Adipocyte (in vitro differentiated cells): ENCODE measurements around the gene POFUT2.

Experiments
- DNase-seq: peaks from one replicate; pipeline ENCODE4 v3.0.0-alpha.2; 2015; ENCODE audit warnings: low read depth
- H3K27me3 ChIP-seq: replicated peaks from 2 replicates; pipeline ENCODE4 v1.7.0; 2013; ENCODE audit warnings: mild to moderate bottlenecking, low read length, moderate library complexity; ENCODE audit not compliant: control insufficient read depth, insufficient read depth
- H3K36me3 ChIP-seq: 2 replicates; pipeline ENCODE4 v1.7.0; 2013; ENCODE audit warnings: low read length, mild to moderate bottlenecking, moderate library complexity; ENCODE audit not compliant: control insufficient read depth, insufficient read depth, severe bottlenecking
- H3K4me1 ChIP-seq: 2 replicates; pipeline ENCODE4 v1.7.0; 2013; ENCODE audit warnings: mild to moderate bottlenecking, low read length, moderate library complexity; ENCODE audit not compliant: control insufficient read depth, insufficient read depth
- H3K4me3 ChIP-seq: 2 replicates; pipeline ENCODE4 v1.7.0; 2013; ENCODE audit warnings: mild to moderate bottlenecking, low read length, moderate library complexity
- H3K9ac ChIP-seq: 2 replicates; pipeline ENCODE4 v1.7.0; 2013; ENCODE audit warnings: mild to moderate bottlenecking, low read length, moderate library complexity
- H3K9me3 ChIP-seq: 2 replicates; pipeline ENCODE4 v1.7.0; 2013; ENCODE audit warnings: mild to moderate bottlenecking, low read length, moderate library complexity; ENCODE audit not compliant: control insufficient read depth

Gene POFUT2

DNA sequence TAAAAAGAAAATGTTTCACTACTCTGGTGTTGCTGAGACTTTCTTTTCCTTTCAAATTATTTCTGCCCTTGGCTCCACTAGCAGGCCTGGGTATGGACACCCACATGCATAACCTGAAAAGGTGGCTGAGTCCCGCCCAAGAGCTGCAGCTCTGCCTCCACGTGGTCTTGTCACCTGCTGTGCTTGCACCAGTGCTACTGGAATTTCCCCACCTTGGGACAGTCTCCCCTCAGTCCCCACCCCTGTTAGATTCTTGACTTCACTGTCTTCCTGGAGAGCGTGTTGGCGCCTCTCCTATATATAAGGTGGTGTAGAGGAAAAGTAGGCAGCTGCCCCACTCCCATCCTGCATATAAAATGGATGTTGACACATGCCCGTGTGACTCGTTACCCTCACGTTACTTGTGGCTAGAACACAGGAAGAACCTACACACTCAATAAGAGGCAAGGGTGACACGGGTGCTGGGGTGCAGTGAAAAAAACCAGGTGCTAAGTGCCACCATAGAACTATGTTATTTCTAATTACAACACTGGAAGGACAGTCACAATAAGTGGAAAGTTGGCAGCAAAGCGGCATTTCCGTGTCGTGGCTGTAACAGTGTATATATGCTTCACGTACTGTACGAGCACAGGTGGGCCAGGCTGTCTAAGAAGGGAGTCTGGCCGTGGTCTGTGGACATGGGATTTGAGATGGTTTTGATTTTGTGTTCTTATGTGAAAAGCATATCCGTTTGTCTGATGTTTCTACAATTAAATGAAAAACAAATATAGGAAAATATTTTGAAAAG is 61.0 kb downstream of the POFUT2 start:
- peaks cover 24% of the 10 kb centered on the region for H3K36me3 ChIP-seq
- no peak overlapping the region for H3K9ac ChIP-seq
- DNase-seq: no peak
- H3K4me1 ChIP-seq: peaks cover 18% of the 10 kb centered on the region
- H3K27me3 ChIP-seq: peaks cover 21% of the 10 kb centered on the region
- no peaks in the 10 kb centered on the region for H3K9me3 ChIP-seq
- H3K4me3 ChIP-seq: no peak overlapping the region

DNA sequence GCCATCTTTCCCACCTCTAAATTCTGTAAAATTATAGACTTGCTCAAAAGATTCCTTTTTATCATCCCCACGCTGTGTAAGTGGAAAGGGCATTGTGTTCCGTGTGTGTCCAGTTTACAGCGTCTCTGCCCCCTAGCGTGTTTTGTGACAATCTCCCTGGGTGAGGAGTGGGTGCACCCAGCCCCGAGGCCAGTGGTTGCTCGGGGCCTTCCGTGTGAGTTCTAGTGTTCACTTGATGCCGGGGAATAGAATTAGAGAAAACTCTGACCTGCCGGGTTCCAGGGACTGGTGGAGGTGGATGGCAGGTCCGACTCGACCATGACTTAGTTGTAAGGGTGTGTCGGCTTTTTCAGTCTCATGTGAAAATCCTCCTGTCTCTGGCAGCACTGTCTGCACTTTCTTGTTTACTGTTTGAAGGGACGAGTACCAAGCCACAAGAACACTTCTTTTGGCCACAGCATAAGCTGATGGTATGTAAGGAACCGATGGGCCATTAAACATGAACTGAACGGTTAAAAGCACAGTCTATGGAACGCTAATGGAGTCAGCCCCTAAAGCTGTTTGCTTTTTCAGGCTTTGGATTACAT is 61.9 kb downstream of the POFUT2 start:
- H3K27me3 ChIP-seq: peaks cover 18% of the 10 kb centered on the region
- peaks cover 18% of the 10 kb centered on the region for H3K4me1 ChIP-seq
- peaks cover 33% of the 10 kb centered on the region for H3K36me3 ChIP-seq
- no peaks in the 10 kb centered on the region for H3K9me3 ChIP-seq
- H3K4me3 ChIP-seq: no peak overlapping the region
- DNase-seq: no peak
- H3K9ac ChIP-seq: no peak overlapping the region

DNA sequence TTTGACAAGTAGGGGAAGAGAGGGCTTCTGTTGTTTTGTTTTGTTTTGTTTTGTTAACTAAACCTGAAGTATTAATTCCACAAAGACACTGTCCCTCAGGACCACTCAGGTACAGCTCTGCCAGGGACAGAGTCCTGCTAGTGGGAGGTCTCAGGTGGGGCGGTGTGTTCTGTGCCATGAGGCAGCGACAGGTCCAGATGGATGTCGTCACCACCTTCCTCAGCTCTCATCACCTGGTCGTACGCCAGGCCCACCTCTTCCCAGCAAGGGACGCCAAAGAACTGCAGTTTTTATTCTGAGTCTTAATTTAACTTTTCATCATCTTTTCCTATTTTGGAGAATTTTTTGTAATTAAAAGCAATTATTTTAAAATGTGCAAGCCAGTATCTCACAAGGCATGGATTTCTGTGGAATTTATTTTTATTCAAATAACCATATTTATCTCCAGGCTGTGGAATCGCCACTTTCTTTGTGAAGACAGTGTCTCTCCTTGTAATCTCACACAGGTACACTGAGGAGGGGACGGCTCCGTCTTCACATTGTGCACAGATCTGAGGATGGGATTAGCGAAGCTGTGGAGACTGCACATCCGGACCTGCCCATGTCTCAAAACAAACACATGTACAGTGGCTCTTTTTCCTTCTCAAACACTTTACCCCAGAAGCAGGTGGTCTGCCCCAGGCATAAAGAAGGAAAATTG is 62.5 kb downstream of the POFUT2 start:
- H3K9ac ChIP-seq: no peak overlapping the region
- no peaks in the 10 kb centered on the region for H3K9me3 ChIP-seq

DNA sequence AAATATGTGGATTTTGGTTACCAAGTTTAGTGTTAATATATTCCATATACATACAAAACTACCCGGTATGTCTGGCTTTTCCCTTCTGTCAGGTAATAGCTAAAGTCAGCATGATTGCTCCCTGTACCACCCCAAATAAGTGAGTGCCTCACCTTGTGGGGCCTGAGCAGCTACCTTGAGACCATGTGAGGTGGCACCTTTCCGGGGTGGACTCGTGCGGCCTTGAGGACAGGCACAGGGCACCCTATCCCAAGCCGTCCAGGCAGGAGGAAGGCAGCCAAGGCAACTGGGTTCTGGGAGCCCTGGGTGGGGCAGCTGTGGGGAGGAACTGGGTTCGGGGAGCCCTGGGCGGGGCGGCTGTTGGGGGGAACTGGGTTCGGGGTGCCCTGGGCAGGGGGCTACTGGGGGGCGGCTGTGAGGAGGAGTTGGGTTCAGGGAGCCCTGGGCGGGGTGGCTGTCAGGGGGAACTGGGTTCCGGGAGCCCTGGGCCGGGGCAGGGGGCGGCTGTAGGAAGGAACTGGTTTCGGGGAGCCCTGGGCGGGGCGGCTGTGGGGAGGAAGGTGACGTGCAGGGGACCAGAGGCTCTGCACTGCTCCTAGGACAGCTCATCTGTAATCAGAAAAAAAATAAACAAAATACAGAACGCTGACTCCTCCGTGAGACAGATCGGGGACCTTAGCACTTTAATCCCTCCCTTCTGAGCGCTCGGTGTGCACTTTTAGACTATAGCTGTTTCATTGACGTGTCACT is 63.3 kb downstream of the POFUT2 start:
- Histone ChIP-seq H3K4me3 (no peak overlapping the region), H3K4me1 (peaks cover 29% of the 10 kb centered on the region), H3K36me3 (peaks cover 35% of the 10 kb centered on the region), H3K9ac (no peak overlapping the region), H3K9me3 (no peaks in the 10 kb centered on the region), H3K27me3 (peaks cover 18% of the 10 kb centered on the region)
- DNase-seq: no peak

More for the DNA sequence above, 62.5 kb downstream of the POFUT2 start:
- no peak for DNase-seq
- Histone ChIP-seq H3K4me1 (peaks cover 22% of the 10 kb centered on the region), H3K36me3 (peaks cover 35% of the 10 kb centered on the region), H3K4me3 (no peak overlapping the region), H3K27me3 (peaks cover 18% of the 10 kb centered on the region)

DNA sequence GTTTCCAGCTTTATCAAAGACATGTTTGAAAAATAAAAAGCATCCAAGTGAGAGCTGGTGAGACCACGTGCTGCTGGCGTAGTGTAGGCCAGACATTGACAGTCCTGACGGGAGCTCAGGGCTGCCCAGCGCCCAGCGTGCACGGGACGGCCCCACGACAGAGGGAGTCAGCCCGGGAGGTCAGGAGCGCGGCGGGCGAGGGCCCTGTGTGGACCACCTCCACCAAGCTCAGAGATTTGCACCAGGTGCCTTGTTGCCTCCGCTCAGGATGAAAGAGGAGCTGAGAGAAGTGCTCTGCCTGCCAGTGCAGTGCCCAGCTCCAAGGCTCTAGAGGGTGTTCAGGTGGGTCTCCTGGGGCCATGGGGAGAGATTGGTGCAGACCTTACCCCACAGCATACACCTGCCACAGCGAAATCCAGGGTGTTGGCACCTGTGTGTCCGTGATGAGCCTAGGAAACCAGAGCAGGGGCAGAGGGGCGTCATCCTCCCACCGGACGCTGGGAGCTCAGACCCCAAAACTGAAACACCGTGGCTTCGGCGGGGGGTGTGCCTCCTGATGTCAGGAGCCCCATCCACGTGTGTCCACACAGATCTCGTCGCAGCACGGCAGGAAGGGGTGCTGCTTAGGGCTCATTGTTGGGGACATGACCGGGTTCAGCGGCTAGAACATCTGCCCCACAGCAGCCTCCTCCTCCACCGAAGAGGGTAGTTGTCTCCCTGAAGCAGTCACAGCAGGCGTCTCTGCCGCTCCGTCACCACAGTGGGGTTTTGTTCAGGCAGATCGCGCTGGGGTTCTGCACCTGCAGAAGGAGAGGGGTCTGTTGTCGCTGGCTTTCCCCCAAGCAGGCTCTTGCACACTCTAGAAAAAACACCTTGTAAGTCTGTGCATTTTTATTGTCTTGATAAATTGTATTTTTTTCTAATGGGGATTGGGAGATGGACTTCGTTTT is 64.2 kb downstream of the POFUT2 start:
- Histone ChIP-seq H3K9me3 (no peaks in the 10 kb centered on the region), H3K4me1 (peaks cover 25% of the 10 kb centered on the region), H3K27me3 (peaks cover 18% of the 10 kb centered on the region), H3K36me3 (peaks cover 35% of the 10 kb centered on the region), H3K9ac (no peak overlapping the region), H3K4me3 (no peak overlapping the region)
- no peak for DNase-seq

DNA sequence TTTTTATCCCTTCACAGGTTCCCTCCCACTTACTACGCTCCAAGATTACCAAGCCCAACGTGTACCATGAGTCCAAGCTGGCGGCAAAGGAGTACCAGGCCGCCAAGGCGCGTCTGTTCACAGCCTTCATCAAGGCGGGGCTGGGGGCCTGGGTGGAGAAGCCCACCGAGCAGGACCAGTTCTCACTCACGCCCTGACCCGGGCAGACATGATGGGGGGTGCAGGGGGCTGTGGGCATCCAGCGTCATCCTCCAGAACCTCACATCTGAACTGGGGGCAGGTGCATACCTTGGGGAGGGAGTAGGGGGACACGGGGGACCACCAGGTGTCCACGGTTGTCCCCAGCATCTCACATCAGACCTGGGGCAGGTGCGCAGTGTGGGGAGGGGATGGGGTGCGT is 65.7 kb downstream of the POFUT2 start:
- no peak overlapping the region for H3K4me3 ChIP-seq
- no peak for DNase-seq

DNA sequence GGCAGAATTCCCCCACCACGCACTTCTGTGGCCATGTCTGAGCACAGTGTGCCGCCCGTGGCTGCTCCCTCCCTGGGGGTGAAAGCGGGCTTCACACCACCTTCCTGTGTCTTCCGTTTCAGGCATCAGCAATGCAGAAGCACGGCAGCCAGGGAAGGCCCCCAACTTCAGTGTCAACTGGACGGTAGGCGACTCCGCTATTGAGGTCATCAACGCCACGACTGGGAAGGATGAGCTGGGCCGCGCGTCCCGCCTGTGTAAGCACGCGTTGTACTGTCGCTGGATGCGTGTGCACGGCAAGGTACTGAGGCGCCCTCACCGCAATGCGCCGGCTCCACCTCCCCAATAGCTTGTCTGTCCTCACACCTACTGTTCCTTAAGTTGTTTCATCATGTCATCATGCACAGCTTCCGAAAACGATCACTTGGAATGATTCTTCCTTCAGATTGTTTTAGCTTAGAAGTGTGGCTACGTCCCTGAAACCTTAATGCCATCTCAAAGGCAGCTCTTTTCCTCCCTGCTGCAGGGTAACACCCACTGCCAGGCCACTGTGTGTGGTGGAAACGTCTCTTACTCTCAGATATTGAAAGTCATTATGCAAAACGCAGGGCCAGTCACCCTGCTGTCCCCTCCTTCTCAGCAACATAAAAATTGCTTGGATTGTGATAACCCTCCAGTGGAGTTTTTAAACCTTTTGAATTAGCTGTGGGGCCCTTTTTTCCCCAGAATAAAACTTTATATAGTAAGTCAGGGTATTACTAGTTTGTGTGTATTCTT is 66.8 kb downstream of the POFUT2 start:
- Histone ChIP-seq H3K9me3 (peaks cover 13% of the 10 kb centered on the region), H3K36me3 (peaks cover 37% of the 10 kb centered on the region), H3K27me3 (peaks cover 6% of the 10 kb centered on the region), H3K9ac (no peak overlapping the region), H3K4me1 (peaks cover 13% of the 10 kb centered on the region), H3K4me3 (no peak overlapping the region)
- no peak for DNase-seq

More for the DNA sequence above, 65.7 kb downstream of the POFUT2 start:
- peaks cover 4% of the 10 kb centered on the region for H3K9me3 ChIP-seq
- H3K9ac ChIP-seq: no peak overlapping the region
- H3K36me3 ChIP-seq: peaks cover 43% of the 10 kb centered on the region
- H3K4me1 ChIP-seq: peaks cover 13% of the 10 kb centered on the region
- peaks cover 17% of the 10 kb centered on the region for H3K27me3 ChIP-seq

DNA sequence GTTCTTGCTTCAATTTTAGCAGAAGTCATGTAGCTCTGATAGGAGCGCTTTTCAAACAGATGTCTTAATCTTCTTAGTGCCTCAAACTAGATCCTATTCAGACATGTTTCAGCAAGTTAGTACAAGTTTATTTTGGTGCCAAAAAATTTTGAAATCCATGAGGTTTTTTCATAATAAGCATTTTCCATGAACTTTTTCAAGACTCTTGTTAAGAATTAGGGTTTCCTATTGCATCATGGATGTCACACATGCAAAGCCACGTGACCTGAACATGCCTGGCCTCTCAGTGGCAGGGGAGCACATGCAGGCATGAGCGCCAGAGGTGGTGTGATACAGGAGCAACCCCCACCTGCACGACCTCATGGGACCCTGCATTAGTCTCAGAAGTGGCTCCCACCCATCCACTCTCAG is 67.6 kb downstream of the POFUT2 start:
- no peak overlapping the region for H3K9ac ChIP-seq
- peak; percentile 73 for DNase-seq
- no peak overlapping the region for H3K4me3 ChIP-seq
- H3K9me3 ChIP-seq: peaks cover 13% of the 10 kb centered on the region
- H3K36me3 ChIP-seq: peaks cover 37% of the 10 kb centered on the region
- H3K4me1 ChIP-seq: peaks cover 13% of the 10 kb centered on the region
- no peaks in the 10 kb centered on the region for H3K27me3 ChIP-seq

- H3K4me3 ChIP-seq: no peak overlapping the region
- peaks cover 37% of the 10 kb centered on the region for H3K36me3 ChIP-seq
- peaks cover 13% of the 10 kb centered on the region for H3K4me1 ChIP-seq
- peaks cover 13% of the 10 kb centered on the region for H3K9me3 ChIP-seq
- H3K9ac ChIP-seq: peak overlapping the region; percentile 63
- DNase-seq: peak; percentile 4
- H3K27me3 ChIP-seq: no peaks in the 10 kb centered on the region
These were observed 68.2 kb downstream of the POFUT2 start for GRCh38 chr21:45219517-45219916.

- H3K4me3 ChIP-seq: no peak overlapping the region
- H3K36me3 ChIP-seq: peaks cover 31% of the 10 kb centered on the region
- H3K27me3 ChIP-seq: no peaks in the 10 kb centered on the region
- H3K9me3 ChIP-seq: peaks cover 13% of the 10 kb centered on the region
- no peak overlapping the region for H3K9ac ChIP-seq
- peaks cover 13% of the 10 kb centered on the region for H3K4me1 ChIP-seq
- DNase-seq: no peak
These were observed 70.7 kb downstream of the POFUT2 start for GRCh38 chr21:45217010-45217409.
